GM19238 (cell line): ENCODE results near the gene S100PBP.

Experiments used
- DNase-seq: peaks from one replicate; pipeline ENCODE4 v3.0.0; 2011; ENCODE audit warnings: low spot score; ENCODE audit not compliant: insufficient read length

S100PBP gene

DNA sequence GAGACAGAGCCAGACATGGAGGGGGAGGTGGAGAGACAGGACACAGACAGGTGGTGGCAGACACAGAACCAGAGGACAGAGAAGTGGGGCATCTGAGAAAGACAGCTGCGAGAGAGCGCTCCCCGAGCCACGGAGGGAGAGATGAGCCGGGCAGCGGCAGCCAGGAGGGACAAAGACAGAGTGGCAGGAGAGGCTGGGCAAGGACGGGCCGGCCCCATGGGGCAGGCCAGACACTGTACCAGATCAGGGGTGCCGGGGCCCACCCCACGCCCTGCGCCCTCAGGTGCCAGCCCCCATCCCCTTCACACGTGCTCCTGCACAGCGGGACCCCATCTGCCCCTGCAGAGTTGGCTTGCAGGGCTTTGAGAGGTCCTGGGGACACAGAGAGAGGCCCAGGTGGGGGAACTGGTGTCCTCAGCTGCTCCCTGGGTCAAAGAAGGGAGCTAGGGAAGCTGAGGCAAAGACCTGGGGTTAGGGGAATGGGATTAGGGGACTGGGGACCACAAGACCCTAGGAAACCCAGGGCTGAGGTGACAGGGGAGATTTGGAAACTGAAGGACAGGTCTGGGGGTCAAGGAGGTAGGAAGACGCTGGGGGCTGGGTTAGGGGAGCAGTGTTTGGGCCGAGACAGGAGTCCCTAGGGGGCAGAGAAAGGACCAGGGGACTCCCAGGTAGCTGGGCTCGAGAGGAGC lies 52.6 kb downstream of the S100PBP start:
- DNase-seq, result no peak

DNA sequence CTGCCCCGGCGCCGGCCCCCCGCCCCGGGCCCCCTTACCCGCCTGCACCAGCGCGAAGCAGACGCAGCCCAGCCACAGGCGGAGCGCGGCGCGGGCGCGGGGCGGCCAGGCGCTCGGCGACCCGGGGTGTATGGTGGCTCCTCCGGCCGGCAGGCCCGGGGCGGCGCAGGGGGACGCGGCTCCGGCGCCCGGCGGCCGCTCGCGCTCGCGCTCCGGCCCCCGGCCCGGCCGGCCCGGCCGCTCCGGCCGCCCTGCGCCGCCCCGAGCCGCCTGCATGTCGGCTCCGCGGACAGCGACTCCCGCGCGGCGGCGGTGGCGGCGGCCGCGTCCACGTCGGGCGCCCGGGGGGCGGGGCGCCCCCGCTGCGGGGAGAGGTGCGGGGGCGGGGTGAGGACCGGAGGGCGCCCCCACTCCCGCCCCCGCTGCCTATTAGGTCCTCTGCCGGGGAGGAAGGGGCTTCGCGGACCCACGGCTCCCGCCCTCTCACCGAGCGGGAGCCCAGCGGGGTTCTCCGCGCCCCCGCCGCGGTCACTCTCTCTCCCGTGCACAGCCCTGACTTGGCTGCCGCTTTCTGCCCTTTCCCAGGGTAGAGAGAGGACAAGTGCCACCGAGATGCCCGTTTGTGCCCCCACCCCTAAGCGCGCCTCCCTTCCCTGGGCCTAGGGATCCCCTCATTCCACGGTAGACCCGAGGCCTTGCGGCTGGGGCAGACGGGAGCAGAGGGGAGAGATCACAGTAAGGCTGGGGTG lies 53.3 kb downstream of the S100PBP start, which contains the start of gene FNDC5:
Gene FNDC5, minus strand, starts transcription at position 298 of the 749 bp plus-strand sequence.
- no peak for DNase-seq

DNA sequence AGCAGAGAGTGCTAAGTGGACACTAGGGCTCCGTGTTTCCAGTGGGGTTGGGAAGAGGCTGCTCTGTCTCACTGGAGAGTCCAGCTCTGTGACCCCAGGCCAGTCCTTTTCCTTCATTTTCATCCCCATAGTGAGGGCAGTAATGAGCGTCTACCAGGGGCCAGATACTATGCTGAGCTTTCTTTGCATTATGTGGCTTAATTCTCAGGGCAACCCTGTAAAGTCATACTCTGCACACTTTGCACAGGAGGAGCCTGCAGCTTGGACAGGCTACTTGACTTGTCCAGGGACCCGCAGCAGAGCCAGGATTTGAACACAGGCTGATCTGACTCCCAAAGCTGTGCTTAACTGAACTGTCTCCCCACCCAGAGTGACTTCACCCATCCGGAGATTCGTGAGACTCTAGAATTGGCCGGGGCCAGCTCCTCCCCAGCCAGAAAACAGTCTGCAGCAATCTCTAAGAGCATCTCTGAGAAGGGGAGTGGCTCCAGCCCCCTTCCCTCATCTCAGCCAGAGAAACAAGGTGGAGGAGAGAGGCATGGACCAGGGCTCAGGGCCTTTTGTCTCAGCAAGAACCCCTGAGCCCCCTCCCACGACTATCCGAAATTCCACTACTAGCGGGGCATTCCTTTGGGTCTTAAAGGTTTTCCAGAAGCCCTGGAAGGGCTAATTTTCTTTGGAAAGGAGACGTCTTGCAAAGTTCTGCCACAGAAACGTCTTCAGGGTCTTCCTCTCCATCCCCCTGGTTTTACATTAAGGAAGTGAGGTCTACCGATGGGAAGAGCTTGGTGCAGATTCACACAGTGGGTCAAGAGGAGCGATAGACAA lies 54.1 kb downstream of the S100PBP start:
- no peak for DNase-seq

DNA sequence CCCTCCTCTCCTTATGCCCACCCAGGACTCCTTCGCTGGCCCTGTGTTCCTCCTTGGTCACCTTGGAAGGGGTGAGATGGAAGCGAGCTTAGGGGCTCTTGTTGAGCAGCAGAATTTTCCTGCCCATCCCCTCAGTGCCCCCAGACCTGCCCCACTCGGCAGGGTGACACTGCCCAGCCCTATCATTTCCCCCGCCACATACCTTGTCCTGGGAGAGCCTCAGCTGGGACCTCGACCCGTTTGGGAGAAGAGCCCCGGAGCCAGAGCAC lies 54.7 kb downstream of the S100PBP start:
- DNase-seq, result no peak

DNA sequence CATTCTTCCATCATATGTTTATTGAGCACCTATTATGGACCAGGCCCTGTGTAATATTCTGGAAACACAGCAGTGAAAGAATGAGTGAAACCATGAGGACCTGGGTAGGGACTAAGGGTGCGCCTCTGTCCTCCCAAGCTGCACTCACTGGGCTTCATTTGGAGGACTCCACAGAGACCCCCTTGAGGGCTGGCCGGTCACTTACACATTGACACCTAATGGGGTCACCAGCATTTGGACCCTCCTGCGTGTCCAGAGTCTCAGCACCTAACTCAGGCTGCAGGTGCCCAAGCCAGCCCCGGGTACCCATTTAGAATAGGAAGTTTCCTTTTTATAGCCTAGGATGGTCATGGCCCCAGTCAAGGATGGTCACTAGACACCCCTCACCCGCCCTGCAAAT lies 56.0 kb downstream of the S100PBP start:
- no peak for DNase-seq

DNA sequence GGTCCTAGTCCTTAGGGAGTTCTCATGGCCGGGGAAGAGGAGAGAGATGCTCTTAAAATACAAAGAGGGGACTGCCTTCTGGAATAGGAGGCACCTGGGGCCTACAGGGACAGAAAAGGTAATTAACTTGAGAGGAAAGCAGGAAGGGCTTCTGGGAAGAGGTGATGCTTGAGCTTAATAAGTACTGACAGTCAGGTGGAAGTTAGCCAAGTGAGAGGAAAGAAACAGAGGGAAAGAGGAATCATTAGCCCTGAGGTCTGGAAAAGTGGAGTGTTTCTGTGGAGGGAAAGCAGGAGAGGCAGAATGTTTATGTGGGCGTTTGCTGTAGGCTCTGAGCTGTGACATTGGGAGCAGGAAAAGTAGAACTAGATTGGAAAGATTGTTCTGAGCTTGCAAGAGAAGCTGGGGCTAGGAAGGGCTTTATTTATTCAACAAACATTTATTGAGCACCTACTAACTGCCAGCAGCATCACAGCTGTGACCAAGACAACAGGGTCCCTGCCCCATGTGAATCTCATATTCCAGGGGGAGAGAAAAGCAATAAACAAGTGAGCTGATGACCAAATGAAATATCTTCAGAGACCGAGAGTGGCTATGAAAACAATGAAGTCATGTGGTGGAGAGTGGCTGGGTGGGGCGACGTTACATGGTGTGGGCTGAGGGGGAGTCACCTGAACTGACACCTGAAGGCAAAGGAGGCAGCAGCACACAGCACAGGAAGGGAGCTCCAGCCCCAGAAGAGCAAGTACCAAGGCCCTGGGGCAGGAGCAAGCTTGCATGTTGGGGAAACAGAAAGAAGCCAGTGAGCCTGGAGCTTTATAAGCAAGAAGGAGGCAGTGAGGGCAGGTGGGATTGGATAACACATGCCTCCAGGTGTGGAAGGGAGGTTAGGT lies 57.7 kb downstream of the S100PBP start:
- no peak for DNase-seq

DNA sequence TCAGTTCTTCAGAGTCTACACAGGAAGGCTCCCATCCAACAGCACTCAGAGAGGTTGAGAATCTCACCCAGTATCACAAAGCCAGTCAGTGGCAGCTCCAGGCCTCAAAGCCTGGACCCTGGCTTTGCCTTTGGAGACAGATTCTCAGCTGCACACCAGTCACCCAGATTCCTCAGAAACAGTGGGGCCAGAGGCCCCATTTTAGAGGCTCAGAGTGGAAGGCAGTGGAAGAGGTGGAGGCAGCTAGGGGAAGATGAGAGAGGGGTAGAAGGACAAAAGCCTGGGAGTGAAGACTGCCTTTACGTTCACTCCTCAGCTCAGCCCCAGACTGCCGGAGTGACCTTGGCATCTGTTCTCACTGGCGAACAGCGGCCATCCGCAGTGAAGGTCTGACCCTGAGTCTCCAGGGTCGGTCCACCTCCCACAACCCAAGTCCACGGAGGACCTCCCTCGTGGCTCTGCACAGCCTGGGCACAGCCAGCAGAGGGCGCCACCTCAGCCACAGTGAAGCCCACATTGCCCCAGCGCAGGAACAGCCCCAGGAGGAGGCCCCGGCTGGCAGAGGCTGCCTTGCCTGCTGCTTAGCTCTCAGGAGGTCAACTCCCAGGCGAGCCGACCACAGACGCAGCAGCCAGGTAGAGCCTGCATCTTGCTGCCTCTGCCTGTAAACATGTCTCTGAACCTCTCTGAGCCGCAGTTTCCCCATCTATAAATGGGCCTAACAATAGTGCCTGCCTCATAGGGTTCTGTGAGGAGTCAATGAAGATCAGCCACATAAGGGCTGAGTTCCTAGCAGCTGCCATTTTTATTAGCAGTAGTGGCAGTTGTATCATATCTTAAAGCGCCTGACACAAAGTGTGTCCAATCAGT lies 59.1 kb downstream of the S100PBP start:
- DNase-seq, result peak; percentile 77

DNA sequence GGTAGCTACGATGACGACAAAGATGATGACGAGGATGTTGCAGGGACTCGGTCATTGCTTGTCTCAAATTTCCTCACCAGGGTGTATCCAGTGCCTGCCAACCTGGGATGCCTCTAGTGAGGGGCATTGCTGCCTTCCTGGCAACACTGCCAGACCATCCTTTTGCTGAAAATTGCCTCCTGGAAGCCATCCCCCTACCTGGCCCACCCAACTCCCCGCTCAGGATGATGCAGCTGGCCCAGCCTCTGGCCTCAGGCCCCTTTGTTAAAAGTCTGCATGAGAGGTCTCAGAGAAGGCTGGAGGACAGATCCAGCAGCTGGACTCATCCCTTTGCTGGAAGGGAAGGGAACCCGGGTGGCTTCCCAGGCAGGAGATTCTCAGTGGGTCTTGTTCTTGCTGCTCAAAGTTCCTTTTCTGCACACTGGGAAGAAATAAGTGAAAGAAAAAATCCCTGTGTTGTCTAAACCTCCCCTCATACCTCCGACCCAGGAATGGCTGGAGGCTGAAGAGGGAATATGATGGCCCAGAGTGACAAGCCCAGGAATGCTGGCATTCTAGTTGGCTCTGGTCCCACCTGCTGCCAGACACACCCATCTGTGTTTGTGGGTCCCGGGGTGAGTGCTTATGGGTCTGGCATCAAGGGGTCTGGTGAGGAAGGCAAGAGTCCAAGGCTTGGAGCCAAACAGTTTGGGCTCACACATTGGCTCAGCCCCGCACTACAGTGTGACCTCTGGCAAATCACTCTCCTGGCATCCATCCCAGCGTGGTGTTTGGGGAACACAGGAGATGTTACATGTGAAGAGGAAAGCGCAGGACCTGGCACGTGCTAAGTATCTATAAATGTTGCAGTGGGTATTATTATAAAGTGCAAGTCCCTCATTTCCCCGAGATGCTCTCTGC lies 60.0 kb downstream of the S100PBP start:
- DNase-seq, result no peak

DNA sequence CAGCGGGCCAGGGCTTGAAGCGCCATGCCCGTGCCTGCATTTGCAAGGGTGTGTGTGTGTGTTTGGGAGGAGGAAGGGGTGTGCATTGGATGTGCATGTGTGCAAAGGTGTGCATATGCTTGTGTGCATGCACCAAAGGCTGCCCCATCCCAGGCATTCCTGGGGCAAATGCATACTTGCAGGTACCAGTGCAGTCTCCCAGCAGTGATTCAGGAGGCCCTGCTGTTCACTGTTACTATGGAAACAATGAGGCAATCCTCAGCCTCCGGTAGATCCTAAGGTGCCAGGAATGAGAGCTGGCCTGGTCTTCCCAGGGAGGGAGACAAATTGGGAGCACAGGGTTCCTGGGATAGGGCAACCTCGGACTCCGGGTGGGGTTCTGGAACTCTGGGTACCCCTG lies 60.7 kb downstream of the S100PBP start:
- DNase-seq, result no peak

DNA sequence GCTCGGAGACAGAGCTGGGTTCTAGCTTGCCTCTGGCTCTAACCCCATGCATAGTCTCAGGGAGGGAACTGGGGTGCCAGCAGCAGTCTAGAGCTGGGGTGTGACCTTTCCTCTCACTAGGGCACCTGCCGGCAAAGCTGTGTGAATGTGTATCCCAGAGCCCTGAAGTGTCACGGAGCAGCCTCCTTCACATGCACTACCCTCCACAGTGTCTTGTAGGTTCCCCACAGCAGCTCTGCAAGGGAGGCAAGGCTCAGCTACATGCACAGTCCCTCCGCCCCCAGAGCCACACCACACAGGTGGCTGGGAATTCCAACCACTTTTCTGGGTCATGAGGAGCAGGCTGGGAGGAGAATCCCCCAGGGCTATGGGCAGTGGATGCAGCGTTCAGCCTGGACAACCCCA lies 61.2 kb downstream of the S100PBP start:
- DNase-seq, result no peak

DNA sequence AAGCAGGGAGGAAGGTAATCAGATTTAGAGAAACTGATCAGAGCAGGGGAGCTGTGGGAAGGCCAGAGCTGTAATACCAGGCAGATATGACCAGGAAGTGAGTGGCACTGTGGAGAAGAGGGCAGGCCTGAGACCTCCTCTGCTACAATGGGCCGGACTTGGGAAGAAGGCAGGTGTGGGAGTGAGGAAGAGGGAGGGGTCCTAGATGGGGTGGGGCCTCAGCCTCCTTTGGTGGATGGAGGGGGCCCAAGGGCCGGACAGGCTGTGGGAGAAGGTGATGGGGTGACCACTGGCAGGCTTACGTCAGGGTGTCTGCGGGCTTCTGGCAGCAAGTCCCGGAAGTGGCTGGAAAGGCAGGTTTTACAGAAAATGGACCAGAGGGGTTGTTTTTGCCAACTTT lies 63.8 kb downstream of the S100PBP start:
- no peak for DNase-seq

DNA sequence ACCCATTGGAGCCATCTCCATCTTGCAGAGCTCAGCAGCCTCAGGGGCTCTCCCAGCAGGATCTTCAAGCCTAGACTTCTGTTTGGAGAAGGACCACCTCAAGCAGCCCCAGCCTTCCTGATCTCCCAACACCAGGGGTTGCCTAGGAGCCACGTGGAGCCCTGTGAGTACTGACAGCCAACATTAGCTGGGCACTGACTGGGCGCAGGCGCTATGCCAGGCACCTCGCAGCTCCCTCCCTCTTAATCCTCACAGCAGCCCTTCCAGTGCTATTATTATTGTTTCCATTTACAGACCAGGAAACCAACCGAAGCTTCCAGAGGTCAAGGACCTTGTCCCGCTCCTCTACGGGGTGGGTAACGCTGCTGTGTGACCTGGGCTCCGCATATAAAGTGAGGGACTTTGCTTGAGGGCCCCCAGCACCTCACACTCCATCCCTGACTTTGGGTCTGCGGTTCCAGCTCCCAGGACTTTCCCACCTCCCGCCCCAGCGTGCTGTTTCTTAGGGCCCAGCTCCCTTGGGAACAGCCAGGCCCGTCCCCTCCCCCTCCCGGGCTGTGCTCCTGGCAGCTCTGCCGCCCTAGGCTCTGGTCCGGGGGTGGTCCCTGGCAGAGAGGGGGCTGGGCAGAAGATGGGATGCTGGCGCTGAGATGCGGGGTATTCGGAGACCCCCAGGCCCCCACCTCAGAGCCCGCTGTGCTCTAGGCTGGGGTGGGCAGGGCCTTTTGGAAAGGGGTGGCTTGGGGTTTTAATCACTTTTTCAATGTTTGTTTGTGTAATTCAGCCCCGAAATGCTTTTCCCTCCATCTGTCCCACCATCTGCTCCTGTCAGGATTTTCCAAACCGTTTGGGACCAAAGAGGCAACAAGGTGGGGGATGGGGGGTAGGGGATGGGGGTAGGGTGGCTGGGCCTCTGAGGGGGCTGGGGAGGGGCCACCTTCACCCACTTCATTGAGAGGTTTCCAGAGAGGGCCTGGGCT lies 64.7 kb downstream of the S100PBP start:
- DNase-seq, result no peak

DNA sequence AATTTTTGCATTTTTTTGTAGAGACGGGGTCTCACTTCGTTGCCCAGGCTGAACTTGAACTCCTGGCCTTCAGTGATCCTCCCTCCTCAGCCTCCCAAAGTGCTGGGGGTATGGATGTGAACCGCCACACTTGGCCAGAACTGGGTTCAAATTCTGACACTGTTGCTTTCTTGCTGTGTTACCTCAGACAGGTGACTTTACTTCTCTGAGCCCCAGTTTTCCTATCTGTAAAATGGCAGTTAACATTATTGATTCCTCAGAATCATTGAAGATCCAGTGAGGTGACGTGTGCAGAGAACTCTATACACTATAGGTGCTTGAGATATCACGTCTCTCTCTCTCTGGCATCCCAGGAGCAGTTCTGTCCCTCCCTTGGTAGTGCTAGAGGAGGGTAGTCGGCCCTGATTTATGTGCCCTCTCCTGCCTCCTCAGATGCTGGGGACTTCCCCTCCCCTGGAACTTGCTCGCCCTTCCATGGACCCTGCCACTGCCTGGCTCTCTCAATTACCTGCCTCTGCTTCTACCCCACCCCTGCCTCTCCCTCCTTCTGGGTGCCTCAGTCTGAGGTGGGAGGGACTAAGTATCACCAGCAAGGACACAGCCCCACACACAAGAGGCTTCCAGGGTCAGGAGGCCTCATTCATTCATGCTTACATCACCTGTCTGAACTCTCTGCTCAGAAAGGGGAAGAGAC lies 66.0 kb downstream of the S100PBP start:
- no peak for DNase-seq

DNA sequence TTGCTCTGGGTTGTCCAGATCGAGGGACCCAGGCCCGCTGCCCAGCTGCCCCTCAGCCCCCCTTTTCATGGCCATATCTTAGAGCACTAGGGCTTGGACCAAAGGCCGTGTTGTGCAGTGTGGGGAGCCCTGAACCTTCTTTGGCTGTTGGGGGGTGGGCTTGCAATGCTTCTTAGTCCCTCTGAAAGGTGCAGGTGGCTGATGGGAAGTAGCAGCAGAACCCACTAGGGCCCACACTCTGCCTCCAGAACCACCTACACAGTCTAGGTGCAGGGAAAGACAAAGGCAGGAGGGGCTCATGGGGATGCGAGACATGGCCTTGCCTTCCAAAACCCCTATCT lies 66.5 kb downstream of the S100PBP start:
- no peak for DNase-seq

DNA sequence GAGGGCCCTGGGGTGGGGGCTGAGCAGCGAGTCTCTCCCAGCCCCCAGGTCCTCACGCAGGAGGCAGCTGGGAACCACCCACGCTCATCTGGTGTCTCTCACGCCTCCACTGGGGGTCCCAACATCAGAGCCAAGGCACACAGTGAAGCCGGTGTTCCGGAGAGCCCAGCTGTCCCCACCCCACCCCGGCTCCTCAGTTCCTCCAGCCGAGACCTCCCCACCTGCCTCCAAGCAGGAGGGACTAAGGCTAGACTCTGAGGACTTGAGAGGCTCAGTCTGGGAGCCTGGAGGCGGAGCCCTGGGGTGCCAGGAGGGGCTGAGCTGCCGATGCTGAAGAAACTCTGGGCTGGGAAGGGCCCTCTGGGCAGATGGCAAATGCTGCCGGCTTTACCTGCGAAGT lies 67.3 kb downstream of the S100PBP start:
- DNase-seq, result no peak

DNA sequence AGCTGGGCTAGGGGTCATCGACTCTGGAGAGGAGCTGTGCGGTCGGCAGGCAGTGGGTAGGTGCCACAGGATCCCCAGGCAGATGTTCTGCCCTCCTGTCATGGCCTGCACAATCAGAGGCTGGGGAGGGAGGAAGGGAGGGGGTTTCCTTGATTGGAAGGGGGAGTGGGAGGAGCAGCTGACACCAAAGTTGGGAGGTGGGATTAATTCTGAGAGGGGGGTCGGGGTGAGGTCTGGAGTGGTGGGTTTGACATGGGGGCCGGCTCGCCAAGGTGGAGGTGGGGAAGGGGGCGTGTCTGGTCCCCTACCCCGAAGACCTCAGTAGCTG lies 68.2 kb downstream of the S100PBP start:
- no peak for DNase-seq

DNA sequence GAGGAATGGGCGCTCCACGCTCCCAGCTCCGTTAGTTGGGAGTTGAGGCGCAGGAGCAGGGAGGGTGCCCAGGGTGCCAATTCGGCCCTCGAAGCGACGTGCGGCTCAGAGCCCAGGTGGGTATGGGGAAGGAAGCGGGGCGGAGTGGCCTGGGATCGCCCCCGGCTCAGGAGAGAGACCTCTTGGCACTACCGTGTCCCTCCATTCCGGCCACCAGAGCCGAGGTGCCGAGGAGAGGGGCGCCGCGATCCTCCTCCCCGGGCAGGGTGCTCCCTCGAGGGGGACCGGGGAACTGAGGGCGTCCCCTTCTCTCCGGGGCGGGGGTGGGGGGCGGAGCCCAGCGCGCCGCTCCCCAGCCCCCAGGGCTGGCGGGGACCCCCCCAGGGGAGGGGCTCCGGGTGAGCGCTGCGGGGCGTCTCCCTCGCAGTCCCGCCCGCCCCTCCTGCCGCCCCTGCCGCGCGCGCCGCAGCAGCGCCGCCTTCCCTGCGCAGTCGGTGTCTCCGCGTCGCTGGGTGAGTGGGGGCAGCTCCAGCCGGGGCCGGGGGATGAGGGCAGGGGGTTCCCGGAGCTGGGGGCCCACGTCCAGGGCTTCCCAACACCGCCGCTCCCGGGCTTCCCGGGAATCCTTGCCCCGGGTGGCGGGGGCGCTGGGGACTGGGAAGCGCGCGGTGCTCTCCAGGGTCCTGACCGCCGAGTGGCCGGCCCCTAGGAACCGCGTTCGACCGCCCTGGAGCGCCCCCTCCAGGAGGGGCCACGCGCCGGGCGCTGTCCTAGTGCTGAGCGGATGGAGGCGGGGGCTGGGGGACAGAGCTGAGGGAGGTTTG lies 68.8 kb downstream of the S100PBP start, which contains the start of gene HPCA:
Gene HPCA, plus strand, starts transcription at position 488 of the 824 bp plus-strand sequence. CDS start 2,408 bp downstream, outside the sequence.
- DNase-seq, result no peak
